GM12891 (cell line): ENCODE data around the gene GNAO1.

ENCODE experiments used
- PAX5 ChIP-seq: IDR thresholded peaks from 2 replicates; pipeline ENCODE4 v1.6.1; 2011; ENCODE audit warnings: low read length, moderate library complexity, mild to moderate bottlenecking; ENCODE audit not compliant: insufficient read depth, severe bottlenecking
- POLR2A ChIP-seq: IDR thresholded peaks from 2 replicates; pipeline ENCODE4 v1.6.1; 2011; ENCODE audit warnings: low read depth, low read length, control low read depth
- POLR2AphosphoS5 ChIP-seq: IDR thresholded peaks from 2 replicates; pipeline ENCODE4 v1.6.1; 2011; ENCODE audit warnings: low read depth, low read length, control low read depth
- SPI1 ChIP-seq: IDR thresholded peaks from 2 replicates; pipeline ENCODE4 v1.6.1; 2011; ENCODE audit warnings: low read depth, low read length, control low read depth
- TAF1 ChIP-seq: IDR thresholded peaks from 2 replicates; pipeline ENCODE4 v1.6.1; 2011; ENCODE audit warnings: low read depth, low read length, control low read depth

- no peak for TF ChIP-seq TAF1
- no peak for TF ChIP-seq POLR2AphosphoS5
- TF ChIP-seq POLR2A = no peak
- TF ChIP-seq PAX5 = no peak
- no peak for TF ChIP-seq SPI1
These were observed 157.1 kb downstream of the GNAO1 start for GRCh38 chr16:56348168-56349085.
